ENCODE measurements around the gene SCIMP. TPM values are rescaled to one million over a fixed set of nuclear protein-coding genes. Genes with fewer than 3 reads are reported as not detected.

SCIMP gene
- polyA plus RNA-seq, 1 donor from 2014 or later = not detected

GRCh38 chr17:5249615-5250014 is 15.0 kb upstream of the SCIMP start:
- H3K27ac ChIP-seq (ENCODE audit: low read length) = no peak overlapping the region

GRCh38 chr17:5248821-5249479 is 14.3 kb upstream of the SCIMP start:
- no peaks in the 10 kb centered on the region for H3K79me2 ChIP-seq (replicated peaks; ENCODE audit: insufficient read depth, low read length)
- H3K27me3 ChIP-seq (ENCODE audit: insufficient read depth, low read depth, low read length) = no peaks in the 10 kb centered on the region
- no peak overlapping the region for H2AFZ ChIP-seq (ENCODE audit: low read depth, low read length)
- no peak overlapping the region for H3K9ac ChIP-seq (ENCODE audit: low read length)
- H3K9me2 ChIP-seq (ENCODE audit: insufficient read depth, low read length) = no peaks in the 10 kb centered on the region
- H3K9me3 ChIP-seq (ENCODE audit: low read length) = no peaks in the 10 kb centered on the region
- H3K36me3 ChIP-seq (ENCODE audit: insufficient read depth, low read length) = no peaks in the 10 kb centered on the region
- H4K20me1 ChIP-seq (ENCODE audit: insufficient read depth) = no peaks in the 10 kb centered on the region
- H3F3A ChIP-seq (ENCODE audit: insufficient read depth, low read length, poor library complexity, severe bottlenecking) = no peaks in the 10 kb centered on the region
- no peak overlapping the region for H3K4me3 ChIP-seq (ENCODE audit: low read length)
- H3K4me2 ChIP-seq (ENCODE audit: low read length) = no peak overlapping the region
- H3K27ac ChIP-seq (ENCODE audit: low read length) = no peak overlapping the region
- TF ChIP-seq RAD21 (conservative IDR thresholded peaks at IDR 0.05) (no peak), TAF1 (IDR thresholded peaks at IDR 0.05; ENCODE audit: low read depth) (no peak), EP300 (conservative IDR thresholded peaks at IDR 0.05; ENCODE audit: poor library complexity, severe bottlenecking) (no peak), SMC3 (conservative IDR thresholded peaks at IDR 0.05; ENCODE audit: poor library complexity) (no peak), MXI1 (conservative IDR thresholded peaks at IDR 0.05; ENCODE audit: poor library complexity, severe bottlenecking) (no peak), REST (IDR thresholded peaks at IDR 0.05; ENCODE audit: borderline replicate concordance) (no peak)
- TF ChIP-seq, protein P1, sequence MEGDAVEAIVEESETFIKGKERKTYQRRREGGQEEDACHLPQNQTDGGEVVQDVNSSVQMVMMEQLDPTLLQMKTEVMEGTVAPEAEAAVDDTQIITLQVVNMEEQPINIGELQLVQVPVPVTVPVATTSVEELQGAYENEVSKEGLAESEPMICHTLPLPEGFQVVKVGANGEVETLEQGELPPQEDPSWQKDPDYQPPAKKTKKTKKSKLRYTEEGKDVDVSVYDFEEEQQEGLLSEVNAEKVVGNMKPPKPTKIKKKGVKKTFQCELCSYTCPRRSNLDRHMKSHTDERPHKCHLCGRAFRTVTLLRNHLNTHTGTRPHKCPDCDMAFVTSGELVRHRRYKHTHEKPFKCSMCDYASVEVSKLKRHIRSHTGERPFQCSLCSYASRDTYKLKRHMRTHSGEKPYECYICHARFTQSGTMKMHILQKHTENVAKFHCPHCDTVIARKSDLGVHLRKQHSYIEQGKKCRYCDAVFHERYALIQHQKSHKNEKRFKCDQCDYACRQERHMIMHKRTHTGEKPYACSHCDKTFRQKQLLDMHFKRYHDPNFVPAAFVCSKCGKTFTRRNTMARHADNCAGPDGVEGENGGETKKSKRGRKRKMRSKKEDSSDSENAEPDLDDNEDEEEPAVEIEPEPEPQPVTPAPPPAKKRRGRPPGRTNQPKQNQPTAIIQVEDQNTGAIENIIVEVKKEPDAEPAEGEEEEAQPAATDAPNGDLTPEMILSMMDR (IDR thresholded peaks at IDR 0.05; ENCODE audit: poor library complexity, severe bottlenecking) = no peak

More at GRCh38 chr17:5249615-5250014, 15.0 kb upstream of the SCIMP start:
- Histone ChIP-seq H3K4me3 (ENCODE audit: low read length) (no peak overlapping the region), H3K79me2 (replicated peaks; ENCODE audit: insufficient read depth, low read length) (no peaks in the 10 kb centered on the region), H2AFZ (ENCODE audit: low read depth, low read length) (no peak overlapping the region), H3K4me2 (ENCODE audit: low read length) (no peak overlapping the region), H4K20me1 (ENCODE audit: insufficient read depth) (no peaks in the 10 kb centered on the region), H3F3A (ENCODE audit: insufficient read depth, low read length, poor library complexity, severe bottlenecking) (no peaks in the 10 kb centered on the region), H3K36me3 (ENCODE audit: insufficient read depth, low read length) (no peaks in the 10 kb centered on the region), H3K27me3 (ENCODE audit: insufficient read depth, low read depth, low read length) (no peaks in the 10 kb centered on the region), H3K9me3 (ENCODE audit: low read length) (no peaks in the 10 kb centered on the region), H3K9ac (ENCODE audit: low read length) (no peak overlapping the region), H3K9me2 (ENCODE audit: insufficient read depth, low read length) (no peaks in the 10 kb centered on the region)
- TF ChIP-seq EP300 (conservative IDR thresholded peaks at IDR 0.05; ENCODE audit: poor library complexity, severe bottlenecking) = no peak
- no peak for TF ChIP-seq REST (IDR thresholded peaks at IDR 0.05; ENCODE audit: borderline replicate concordance)
- peak; percentile 70 for TF ChIP-seq RAD21 (conservative IDR thresholded peaks at IDR 0.05)
- peak; percentile 73 for TF ChIP-seq SMC3 (conservative IDR thresholded peaks at IDR 0.05; ENCODE audit: poor library complexity)
- TF ChIP-seq POLR2AphosphoS5 (IDR thresholded peaks at IDR 0.05) = no peak
- TF ChIP-seq TAF1 (IDR thresholded peaks at IDR 0.05; ENCODE audit: low read depth) = no peak
- no peak for TF ChIP-seq EZH2 (IDR thresholded peaks at IDR 0.05; ENCODE audit: borderline replicate concordance, insufficient read depth, low read length, poor library complexity, severe bottlenecking)
- TF ChIP-seq, protein P1 (IDR thresholded peaks at IDR 0.05; ENCODE audit: poor library complexity, severe bottlenecking) = peak; percentile 77
- TF ChIP-seq MXI1 (conservative IDR thresholded peaks at IDR 0.05; ENCODE audit: poor library complexity, severe bottlenecking) = no peak

Data from neural cell (in vitro differentiated cells).